Activated CD4-positive, alpha-beta memory T cell treated with anti-CD3 and anti-CD28 coated beads, Interleukin-2, amount 10 ng/mL, durations not matched to agents 7 days and 5 days (primary cell): Measurements from ENCODE around the gene FUBP1. TPM values are rescaled to one million over a fixed set of nuclear protein-coding genes. Genes with fewer than 3 reads are reported as not detected.

Source experiments
- CTCF ChIA-PET: fragments of 350-600 bp; sonication (Branson Sonifier 250); formaldehyde crosslinking; loops from one replicate; lab custom pipeline; 2021; ENCODE audit warnings: antibody characterized with exemption, inconsistent platforms; lab: Charles Lee
- POLR2A ChIA-PET: fragments of 350-600 bp; sonication (Branson Sonifier 250); formaldehyde crosslinking; loops from one replicate; lab custom pipeline; 2021; ENCODE audit warnings: antibody characterized with exemption; lab: Charles Lee
- DNase-seq: peaks from one replicate; pipeline ENCODE4 v3.0.0-alpha.2; 2020
- H3K27ac Mint-ChIP-seq: one replicate; pipeline ENCODE4 v1.8.0; 2021; ENCODE audit warnings: mild to moderate bottlenecking, mixed read lengths
- H3K27me3 Mint-ChIP-seq: one replicate; pipeline ENCODE4 v1.8.0; 2021; ENCODE audit warnings: mixed read lengths
- H3K36me3 Mint-ChIP-seq: one replicate; pipeline ENCODE4 v1.8.0; 2021; ENCODE audit warnings: low read depth, mixed read lengths
- H3K4me1 Mint-ChIP-seq: one replicate; pipeline ENCODE4 v1.8.0; 2021; ENCODE audit warnings: mixed read lengths
- H3K4me3 Mint-ChIP-seq: one replicate; pipeline ENCODE4 v1.8.0; 2021; ENCODE audit warnings: mild to moderate bottlenecking, mixed read lengths
- H3K9me3 Mint-ChIP-seq: one replicate; pipeline ENCODE4 v1.8.0; 2021; ENCODE audit warnings: mixed read lengths
- total RNA-seq, 2 experiments: library from RNA; stranded (reverse); gene quantifications; one replicate each; pipeline ENCODE4 v1.2.3, GENCODE V29; 2021

Gene FUBP1
- total RNA-seq, 2 experiments from 2014 or later: 182 to 185 TPM

DNA sequence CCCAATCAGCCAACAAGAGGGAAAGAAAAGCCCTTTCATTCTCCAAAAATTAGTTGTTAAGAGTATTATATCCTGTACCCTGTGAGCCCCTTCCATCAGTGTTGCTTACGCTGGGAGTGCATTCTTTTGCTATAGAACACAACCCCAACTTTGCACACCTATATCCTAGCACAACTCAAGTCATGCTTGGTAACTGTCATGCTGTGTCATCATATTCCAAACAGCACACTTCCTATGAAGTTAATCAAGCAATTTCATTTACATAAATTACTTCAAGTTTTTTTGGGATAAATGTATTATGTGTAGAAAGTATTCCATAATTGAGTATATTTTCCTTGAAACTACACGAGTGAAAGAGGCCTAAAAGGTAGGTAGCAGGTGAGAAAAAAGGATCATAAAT lies 20.0 kb downstream of the FUBP1 start:
- peaks cover 76% of the 10 kb centered on the region for H3K36me3 Mint-ChIP-seq
- H3K4me1 Mint-ChIP-seq: peaks cover 14% of the 10 kb centered on the region
- no peak for DNase-seq
- ChIA-PET CTCF (no interaction called here), POLR2A (interaction anchor here (1.7 kb wide), 1 partner anchor 46 kb away, joined by 4 read pairs; the partner anchor contains the start of gene DNAJB4)
- no peak overlapping the region for H3K4me3 Mint-ChIP-seq
- H3K27me3 Mint-ChIP-seq: no peaks in the 10 kb centered on the region
- H3K9me3 Mint-ChIP-seq: no peaks in the 10 kb centered on the region
- H3K27ac Mint-ChIP-seq: no peak overlapping the region

DNA sequence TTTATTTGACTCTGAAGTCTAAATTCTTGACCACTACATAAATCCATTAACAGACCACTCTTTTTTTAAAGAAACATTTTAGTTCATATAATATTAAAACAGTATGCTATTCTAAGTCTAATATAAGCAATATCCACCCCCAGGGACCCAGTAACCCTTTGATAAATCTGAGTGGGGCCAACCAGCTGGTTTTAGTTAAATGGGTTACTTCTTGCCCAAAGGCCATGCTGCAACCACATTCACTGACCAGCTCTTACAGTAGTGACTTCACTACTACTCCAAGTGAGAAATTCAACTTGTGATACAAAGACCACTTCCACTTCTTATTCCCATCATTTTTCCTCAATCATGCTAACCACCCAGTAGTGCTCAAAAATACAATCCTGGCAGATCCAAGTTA lies 20.5 kb downstream of the FUBP1 start:
- DNase-seq: no peak
- ChIA-PET POLR2A (interaction anchor here (0.8 to 1.7 kb wide), 3 partner anchors 11 to 46 kb away, joined by 3 to 4 read pairs (median 3); partner anchors contain the start of gene DNAJB4), CTCF (no interaction called here)
- Mint-ChIP-seq H3K4me3 (no peak overlapping the region), H3K4me1 (peaks cover 14% of the 10 kb centered on the region), H3K27ac (no peak overlapping the region), H3K9me3 (no peaks in the 10 kb centered on the region), H3K36me3 (peaks cover 76% of the 10 kb centered on the region), H3K27me3 (no peaks in the 10 kb centered on the region)

DNA sequence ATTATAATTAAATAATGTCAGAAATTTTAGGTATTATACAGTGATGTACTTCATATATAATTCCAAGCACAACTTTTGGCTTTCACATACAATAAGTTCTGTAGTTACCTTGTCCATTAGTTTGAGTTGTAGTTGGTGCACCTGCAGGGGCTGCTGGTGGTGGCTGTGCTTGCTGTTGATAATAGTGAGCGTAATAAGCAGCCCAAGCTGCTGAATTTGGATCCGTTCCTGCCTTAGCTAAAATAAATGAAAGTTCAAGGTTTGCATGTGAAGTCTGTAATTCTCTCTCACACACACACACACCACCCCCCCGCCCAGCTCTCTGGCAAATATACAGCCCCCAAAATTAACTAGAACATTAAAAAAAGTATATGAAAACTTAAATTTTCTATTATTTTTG lies 22.4 kb downstream of the FUBP1 start:
- Mint-ChIP-seq H3K27ac (no peak overlapping the region), H3K9me3 (no peaks in the 10 kb centered on the region), H3K27me3 (no peaks in the 10 kb centered on the region), H3K36me3 (peaks cover 73% of the 10 kb centered on the region), H3K4me1 (peaks cover 18% of the 10 kb centered on the region), H3K4me3 (no peak overlapping the region)
- POLR2A ChIA-PET: interaction anchor here (1.1 to 4.1 kb wide), 4 partner anchors 14 to 48 kb away, joined by 5 to 26 read pairs (median 7); partner anchors contain the start of genes DNAJB4 and FUBP1
- CTCF ChIA-PET: interaction anchor here (0.7 to 1.5 kb wide), 4 partner anchors 11 to 89 kb away, joined by 3 to 4 read pairs (median 3); no protein-coding TSS in a partner anchor
- no peak for DNase-seq

DNA sequence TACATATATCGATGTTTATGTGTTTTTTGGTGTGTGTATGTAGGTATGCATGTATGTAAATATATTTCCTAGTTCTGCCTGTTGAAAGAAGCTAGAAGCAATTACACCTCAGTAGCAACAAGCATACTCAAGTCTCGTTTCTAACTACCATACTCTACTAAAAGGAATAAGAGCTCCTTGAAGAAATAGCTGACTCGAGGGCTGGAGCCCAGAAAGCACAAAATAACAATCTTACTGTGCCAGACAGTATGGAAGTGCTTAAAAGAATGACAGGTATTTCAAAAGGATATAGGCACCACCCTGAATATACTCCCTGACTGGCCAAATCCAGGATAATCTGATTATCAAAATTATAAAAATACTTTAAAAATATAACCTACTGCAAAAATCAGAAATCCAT lies 23.2 kb downstream of the FUBP1 start:
- H3K36me3 Mint-ChIP-seq: peaks cover 73% of the 10 kb centered on the region
- H3K9me3 Mint-ChIP-seq: no peaks in the 10 kb centered on the region
- DNase-seq: no peak
- no peaks in the 10 kb centered on the region for H3K27me3 Mint-ChIP-seq
- ChIA-PET CTCF (interaction anchor here (1.5 kb wide), 1 partner anchor 15 kb away, joined by 3 read pairs; no protein-coding TSS in a partner anchor), POLR2A (interaction anchor here (0.7 to 4.1 kb wide), 4 partner anchors 15 to 694 kb away, joined by 3 to 26 read pairs (median 7); partner anchors contain the start of genes DNAJB4, FUBP1 and IFI44)
- no peak overlapping the region for H3K4me3 Mint-ChIP-seq
- no peak overlapping the region for H3K27ac Mint-ChIP-seq
- H3K4me1 Mint-ChIP-seq: peaks cover 24% of the 10 kb centered on the region

DNA sequence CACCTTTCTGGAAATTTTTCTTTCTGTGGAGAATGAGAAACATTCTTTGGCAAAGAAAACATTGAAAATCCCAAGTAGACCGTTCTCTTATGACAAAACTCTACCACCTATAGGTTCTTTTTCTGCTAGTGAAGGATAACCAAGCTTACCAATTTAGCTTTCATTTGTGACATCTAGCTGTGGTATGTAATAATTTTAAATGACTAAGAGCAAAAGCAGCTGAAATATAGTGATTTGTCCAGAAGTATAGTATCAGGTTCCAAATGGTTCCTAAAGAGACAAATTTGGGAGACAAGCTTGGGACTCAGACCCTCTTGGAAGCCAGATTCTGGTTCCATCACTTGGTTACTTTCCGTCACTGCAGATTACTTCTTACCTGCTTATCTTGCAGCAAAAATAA lies 24.4 kb downstream of the FUBP1 start:
- no peak for DNase-seq
- Mint-ChIP-seq H3K4me3 (no peak overlapping the region), H3K9me3 (no peaks in the 10 kb centered on the region), H3K27ac (no peak overlapping the region), H3K27me3 (no peaks in the 10 kb centered on the region), H3K36me3 (peaks cover 64% of the 10 kb centered on the region), H3K4me1 (peaks cover 23% of the 10 kb centered on the region)
- ChIA-PET POLR2A (interaction anchor here (4.1 kb wide), 1 partner anchor 24 kb away, joined by 26 read pairs; the partner anchor contains the start of gene FUBP1), CTCF (interaction anchor here (0.9 kb wide), 1 partner anchor 26 kb away, joined by 3 read pairs; no protein-coding TSS in a partner anchor)

DNA sequence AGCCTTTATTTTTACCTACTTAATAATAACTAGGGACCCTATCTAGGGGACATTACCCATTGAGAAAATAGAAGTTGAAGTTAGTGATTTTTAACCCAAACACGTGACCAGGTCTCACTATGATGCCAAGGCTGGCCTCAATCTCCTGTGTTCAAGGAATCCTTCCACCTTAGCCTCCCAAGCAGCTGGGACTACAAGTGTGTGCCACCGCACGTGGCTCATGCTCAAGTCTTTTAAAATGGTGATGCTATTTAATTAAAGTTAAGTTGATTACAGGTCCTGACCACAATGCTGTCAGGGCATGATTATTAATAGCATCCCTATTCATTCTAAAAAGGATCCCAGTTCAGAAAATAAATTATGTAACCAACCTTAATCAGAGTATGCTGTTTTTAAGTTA lies 25.0 kb downstream of the FUBP1 start:
- no peaks in the 10 kb centered on the region for H3K27me3 Mint-ChIP-seq
- DNase-seq: no peak
- peaks cover 62% of the 10 kb centered on the region for H3K36me3 Mint-ChIP-seq
- H3K4me1 Mint-ChIP-seq: peaks cover 22% of the 10 kb centered on the region
- H3K9me3 Mint-ChIP-seq: no peaks in the 10 kb centered on the region
- ChIA-PET CTCF (interaction anchor here (0.9 kb wide), 1 partner anchor 27 kb away, joined by 3 read pairs; no protein-coding TSS in a partner anchor), POLR2A (interaction anchor here (4.1 kb wide), 1 partner anchor 24 kb away, joined by 26 read pairs; the partner anchor contains the start of gene FUBP1)
- no peak overlapping the region for H3K4me3 Mint-ChIP-seq
- H3K27ac Mint-ChIP-seq: no peak overlapping the region

DNA sequence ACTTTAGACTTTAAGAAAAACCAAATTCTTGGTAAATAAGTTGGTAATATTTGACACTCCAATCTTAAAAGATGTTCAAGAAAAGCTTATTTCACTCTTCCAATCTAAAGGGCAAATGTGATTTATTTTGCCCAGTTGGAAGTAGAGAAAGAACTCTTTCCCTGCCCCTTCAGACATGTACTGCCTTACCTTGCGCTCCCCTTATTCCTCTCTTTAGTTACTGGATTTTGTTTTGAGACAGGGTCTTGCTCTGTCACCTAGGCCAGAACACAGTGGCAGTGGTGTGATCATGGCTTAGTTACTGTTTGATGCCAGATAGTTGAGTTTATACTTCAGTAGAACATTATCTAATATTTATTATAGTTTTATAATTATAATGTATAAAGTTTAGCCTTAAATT lies 27.5 kb downstream of the FUBP1 start:
- Mint-ChIP-seq H3K27ac (no peak overlapping the region), H3K4me1 (peaks cover 27% of the 10 kb centered on the region), H3K27me3 (no peaks in the 10 kb centered on the region), H3K4me3 (no peak overlapping the region), H3K36me3 (peaks cover 61% of the 10 kb centered on the region), H3K9me3 (no peaks in the 10 kb centered on the region)
- ChIA-PET POLR2A (interaction anchor here (1.1 to 1.8 kb wide), 2 partner anchors 26 to 29 kb away, joined by 3 to 7 read pairs; no protein-coding TSS in a partner anchor), CTCF (no interaction called here)
- DNase-seq: no peak

DNA sequence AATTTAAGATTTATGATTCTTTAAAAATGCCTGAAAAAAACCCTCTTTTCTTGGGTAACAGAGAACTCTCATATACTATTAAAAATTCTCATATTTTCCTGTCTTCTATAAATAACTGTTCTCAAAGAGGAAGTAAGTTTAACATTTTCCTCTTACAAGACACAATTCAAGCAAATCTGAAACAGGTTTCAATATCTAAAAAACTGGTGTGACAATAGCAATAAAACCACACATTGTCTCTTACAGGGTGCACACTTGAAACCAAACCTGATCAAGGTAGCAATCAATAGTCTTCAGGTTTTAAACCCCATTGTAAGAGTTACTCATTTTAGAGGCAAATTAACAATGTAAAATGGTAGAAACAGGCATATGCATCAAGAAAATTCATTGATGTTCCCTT lies 28.0 kb downstream of the FUBP1 start:
- DNase-seq: no peak
- POLR2A ChIA-PET: interaction anchor here (1.1 to 1.8 kb wide), 3 partner anchors 13 to 29 kb away, joined by 3 to 7 read pairs (median 3); no protein-coding TSS in a partner anchor
- Mint-ChIP-seq H3K9me3 (no peaks in the 10 kb centered on the region), H3K4me3 (no peak overlapping the region), H3K27ac (no peak overlapping the region), H3K27me3 (no peaks in the 10 kb centered on the region), H3K36me3 (peaks cover 61% of the 10 kb centered on the region), H3K4me1 (peaks cover 27% of the 10 kb centered on the region)
- CTCF ChIA-PET: interaction anchor here (0.9 kb wide), 1 partner anchor 14 kb away, joined by 3 read pairs; no protein-coding TSS in a partner anchor

DNA sequence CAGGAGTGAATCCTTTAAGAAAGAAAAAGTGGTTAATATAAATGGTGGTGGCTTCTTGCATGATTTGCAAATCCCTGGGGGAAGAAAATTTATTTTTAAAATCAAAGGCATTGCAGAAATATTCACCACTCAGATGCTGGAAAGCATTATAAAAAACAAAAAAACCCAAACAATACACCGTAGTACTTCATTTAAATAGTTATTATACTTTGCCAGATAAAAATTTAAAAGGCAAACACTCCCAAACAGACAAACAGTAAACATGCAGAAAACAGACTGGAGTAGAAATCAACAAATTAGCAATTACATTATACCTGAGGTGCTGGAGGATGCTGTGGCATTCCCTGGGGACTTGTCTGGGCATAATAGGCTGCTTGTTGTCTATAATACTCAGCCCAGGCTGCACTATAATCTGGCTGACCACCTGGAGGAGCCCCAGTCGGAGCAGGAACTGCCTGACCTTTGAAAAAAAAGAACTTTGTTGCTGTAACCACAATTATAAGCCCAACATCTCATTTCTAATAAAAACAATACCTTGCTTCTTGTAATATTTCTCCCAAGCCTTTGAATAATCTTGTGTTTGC lies 29.9 kb downstream of the FUBP1 start:
- CTCF ChIA-PET: no interaction called here

GRCh38 chr1:77945345-77945744 lies 33.5 kb downstream of the FUBP1 start:
- DNase-seq: no peak
- Mint-ChIP-seq H3K27ac (no peak overlapping the region), H3K9me3 (no peaks in the 10 kb centered on the region), H3K4me1 (peaks cover 15% of the 10 kb centered on the region), H3K36me3 (peaks cover 55% of the 10 kb centered on the region), H3K4me3 (no peak overlapping the region), H3K27me3 (no peaks in the 10 kb centered on the region)
- CTCF ChIA-PET: no interaction called here
- POLR2A ChIA-PET: no interaction called here

More for the DNA sequence above, 29.9 kb downstream of the FUBP1 start:
- Mint-ChIP-seq H3K4me3 (no peak overlapping the region), H3K4me1 (peaks cover 25% of the 10 kb centered on the region), H3K27me3 (no peaks in the 10 kb centered on the region), H3K27ac (no peak overlapping the region), H3K9me3 (no peaks in the 10 kb centered on the region), H3K36me3 (peaks cover 58% of the 10 kb centered on the region)
- no peak for DNase-seq
- POLR2A ChIA-PET: no interaction called here

GRCh38 chr1:77942400-77943140 lies 36.3 kb downstream of the FUBP1 start:
- Mint-ChIP-seq H3K4me1 (peaks cover 5% of the 10 kb centered on the region), H3K36me3 (peaks cover 39% of the 10 kb centered on the region), H3K9me3 (no peaks in the 10 kb centered on the region), H3K27me3 (no peaks in the 10 kb centered on the region), H3K4me3 (no peak overlapping the region), H3K27ac (no peak overlapping the region)
- ChIA-PET POLR2A (interaction anchor here (1.0 to 1.7 kb wide), 3 partner anchors 29 to 36 kb away, joined by 3 to 4 read pairs (median 3); partner anchors contain the start of gene FUBP1), CTCF (no interaction called here)
- no peak for DNase-seq

GRCh38 chr1:77940921-77941570 lies 37.8 kb downstream of the FUBP1 start:
- Mint-ChIP-seq H3K4me3 (no peak overlapping the region), H3K27me3 (no peaks in the 10 kb centered on the region), H3K9me3 (no peaks in the 10 kb centered on the region), H3K4me1 (peaks cover 5% of the 10 kb centered on the region), H3K36me3 (peaks cover 34% of the 10 kb centered on the region), H3K27ac (no peak overlapping the region)
- ChIA-PET CTCF (no interaction called here), POLR2A (no interaction called here)
- no peak for DNase-seq
